Spleen (tissue), 11 donors: ENCODE data around the gene AKR1C2. TPM values are rescaled to one million over a fixed set of nuclear protein-coding genes. Genes with fewer than 3 reads are reported as not detected.
"Not testable (repeated sequence)": the region's sequence is repeated elsewhere in the genome, so short reads cannot be mapped to it uniquely, and the experiment has no call there.

ENCODE experiments used
- DNase-seq: peaks from one replicate; pipeline ENCODE4 v3.0.0-alpha.2; 2020
- H3K27ac ChIP-seq, 8 donors: fragments of 200-600 bp; sonication (generic) in 7 of 8; 1 replicate in 4 of 8; 2 replicates in 4 of 8; pipeline versions ENCODE4 v1.5.0 to v1.8.0; 2016 to 2021; ENCODE audit warnings: inconsistent platforms in 4 of 8, mild to moderate bottlenecking in 4 of 8, moderate library complexity in 1 of 8
- H3K27me3 ChIP-seq, 7 donors: fragments of 200-600 bp; sonication (generic) in 6 of 7; replicated peaks in 1 of 7; 1 replicate in 4 of 7; 2 replicates in 3 of 7; pipeline versions ENCODE4 v1.5.0 to v1.8.0; 2016 to 2021; ENCODE audit warnings: inconsistent platforms in 3 of 7, mild to moderate bottlenecking in 1 of 7
- H3K36me3 ChIP-seq, 6 donors: fragments of 200-600 bp; sonication (generic) in 5 of 6; 1 replicate in 4 of 6; 2 replicates in 2 of 6; pipeline versions ENCODE4 v1.5.0 to v1.8.0; 2016 to 2021; ENCODE audit warnings: inconsistent platforms in 2 of 6
- H3K4me1 ChIP-seq, 6 donors: fragments of 200-600 bp; sonication (generic) in 5 of 6; 1 replicate in 3 of 6; 2 replicates in 3 of 6; pipeline versions ENCODE4 v1.5.0 to v1.8.0; 2016 to 2021; ENCODE audit warnings: inconsistent platforms in 3 of 6
- H3K4me3 ChIP-seq, 8 donors: fragments of 200-600 bp; sonication (generic) in 7 of 8; 1 replicate in 4 of 8; 2 replicates in 4 of 8; pipeline versions ENCODE4 v1.5.0 to v1.8.0; 2016 to 2021; ENCODE audit warnings: inconsistent platforms in 4 of 8, mild to moderate bottlenecking in 4 of 8, moderate library complexity in 2 of 8
- H3K9me3 ChIP-seq, 8 donors: fragments of 200-600 bp; sonication (generic) in 7 of 8; 1 replicate in 4 of 8; 2 replicates in 4 of 8; pipeline versions ENCODE4 v1.5.0 to v1.8.0; 2016 to 2021; ENCODE audit warnings: inconsistent platforms in 4 of 8
- CTCF ChIP-seq, 11 experiments: fragments of 200-600 bp in 7 of 11; fragments of 450-650 bp in 4 of 11; sonication (generic) in 4 of 11; IDR thresholded peaks in 8 of 11; conservative IDR thresholded peaks in 3 of 11; 1 replicate in 7 of 11; 2 replicates in 4 of 11; pipeline versions ENCODE4 v1.4.0 to v1.8.0; 2016 to 2021; ENCODE audit warnings: antibody characterized with exemption in 11 of 11, inconsistent platforms in 4 of 11, mild to moderate bottlenecking in 1 of 11
- POLR2A ChIP-seq, 3 donors: fragments of 450-650 bp; IDR thresholded peaks; one replicate each; pipeline ENCODE4 v1.5.1; 2017; ENCODE audit warnings: antibody characterized with exemption in 3 of 3, mild to moderate bottlenecking in 1 of 3
- POLR2AphosphoS5 ChIP-seq, 3 donors: sonication (generic); formaldehyde crosslinking; IDR thresholded peaks; one replicate each; pipeline ENCODE4 v1.5.1; 2017; ENCODE audit warnings: antibody characterized with exemption in 3 of 3
- WGBS, 5 donors: extraction: QIAGEN DNeasy Blood & Tissue Kit in 3 of 5; methylation state at CpG; one replicate each; pipeline versions ENCODE4 v1.1.5 to v1.1.7; 2013 to 2018; 5-methylcytosine and 5-hydroxymethylcytosine counted together
- intact Hi-C: fragments of 100-400 bp; cut with DNase I; formaldehyde crosslinking; loops from one replicate; pipeline ENCODE4 v1.15.0; 2023; ENCODE audit warnings: low total_unique reads
- polyA plus RNA-seq, 3 donors: library from polyadenylated mRNA; stranded (reverse); fragments of 200-250 nt; gene quantifications; one replicate each; pipeline ENCODE4 v1.2.1, GENCODE V29; 2013
- total RNA-seq, 7 donors: library from RNA; depleted of rRNA in 3 of 7; stranded (reverse); fragments of >200 nt in 3 of 7; fragmentation: NEBNext Ultra II Directional in 4 of 7; extraction: Animal tissue kit (Norgen Biotek cat#: 25700) in 4 of 7; gene quantifications; one replicate each; pipeline versions ENCODE4 v1.1.0 to v1.2.1, GENCODE V29; 2016 to 2021
- donor health status: healthy with polysubstance abuse.
- donor health status: DM: no; HTN: no; CAD: no; lungs with moderate emphysema.
- donor health status: DM: no; HTN: no; CAD: no.
- donor health status: Bipolar disorder and iron deficiency.
- donor health status: healthy.
- donor health status: DM: no; HTN: no; CAD: no.
- donor health status: DM: yes; HTN: yes; CAD: no.

The AKR1C2 gene
- total and polyA plus RNA-seq, 10 donors, result 0.60 to 3.6 (median 2.1) TPM; not detected in 1

GRCh38 chr10:5036511-5036910 is 32.9 kb upstream of the AKR1C2 start:
- H3K27me3 ChIP-seq, result no peaks in the 10 kb centered on the region
- 45 to 68% (median 65%) methylated on average over 2 of the region's 2 CpGs for WGBS, 5 donors
- H3K4me1 ChIP-seq, result no peaks in the 10 kb centered on the region
- no peak overlapping the region for H3K27ac ChIP-seq
- H3K9me3 ChIP-seq, result peaks cover 0 to 50% (median 39%) of the 10 kb centered on the region in 8 donors
- no peaks in the 10 kb centered on the region for H3K36me3 ChIP-seq
- no peak for DNase-seq
- no peak overlapping the region for H3K4me3 ChIP-seq
- intact Hi-C loops, result no loop called here
- TF ChIP-seq CTCF (IDR thresholded peaks at IDR 0.05 in 8 of 11, conservative IDR thresholded peaks at IDR 0.05 in 3 of 11) (no peak), POLR2AphosphoS5 (IDR thresholded peaks at IDR 0.05) (no peak), POLR2A (IDR thresholded peaks at IDR 0.05) (no peak)

- H3K27ac ChIP-seq, result no peak overlapping the region
- peaks cover 0 to 62% (median 51%) of the 10 kb centered on the region in 8 donors for H3K9me3 ChIP-seq
- no peak for TF ChIP-seq CTCF (IDR thresholded peaks at IDR 0.05 in 8 of 11, conservative IDR thresholded peaks at IDR 0.05 in 3 of 11)
- no peak for TF ChIP-seq POLR2A (IDR thresholded peaks at IDR 0.05)
- no peak for TF ChIP-seq POLR2AphosphoS5 (IDR thresholded peaks at IDR 0.05)
- WGBS, 5 donors, result 87 to 93% (median 91%) methylated on average over 10 of the region's 10 CpGs
- intact Hi-C loops, result no loop called here
- H3K36me3 ChIP-seq, result no peaks in the 10 kb centered on the region
- DNase-seq, result no peak
- no peaks in the 10 kb centered on the region for H3K4me1 ChIP-seq
- H3K27me3 ChIP-seq, result no peaks in the 10 kb centered on the region
- no peak overlapping the region for H3K4me3 ChIP-seq
Observed at GRCh38 chr10:5035356-5035755, 31.7 kb upstream of the AKR1C2 start.

- Histone ChIP-seq H3K27me3 (no peaks in the 10 kb centered on the region), H3K9me3 (peaks cover 0 to 70% (median 58%) of the 10 kb centered on the region in 8 donors), H3K36me3 (no peaks in the 10 kb centered on the region), H3K4me3 (no peak overlapping the region), H3K27ac (no peak overlapping the region), H3K4me1 (no peaks in the 10 kb centered on the region)
- intact Hi-C loops, result no loop called here
- no peak for DNase-seq
- TF ChIP-seq POLR2AphosphoS5 (IDR thresholded peaks at IDR 0.05), result no peak
- TF ChIP-seq CTCF (IDR thresholded peaks at IDR 0.05 in 8 of 11, conservative IDR thresholded peaks at IDR 0.05 in 3 of 11), result no peak
- no peak for TF ChIP-seq POLR2A (IDR thresholded peaks at IDR 0.05)
Observed at GRCh38 chr10:5034588-5034987, 30.9 kb upstream of the AKR1C2 start.

DNA sequence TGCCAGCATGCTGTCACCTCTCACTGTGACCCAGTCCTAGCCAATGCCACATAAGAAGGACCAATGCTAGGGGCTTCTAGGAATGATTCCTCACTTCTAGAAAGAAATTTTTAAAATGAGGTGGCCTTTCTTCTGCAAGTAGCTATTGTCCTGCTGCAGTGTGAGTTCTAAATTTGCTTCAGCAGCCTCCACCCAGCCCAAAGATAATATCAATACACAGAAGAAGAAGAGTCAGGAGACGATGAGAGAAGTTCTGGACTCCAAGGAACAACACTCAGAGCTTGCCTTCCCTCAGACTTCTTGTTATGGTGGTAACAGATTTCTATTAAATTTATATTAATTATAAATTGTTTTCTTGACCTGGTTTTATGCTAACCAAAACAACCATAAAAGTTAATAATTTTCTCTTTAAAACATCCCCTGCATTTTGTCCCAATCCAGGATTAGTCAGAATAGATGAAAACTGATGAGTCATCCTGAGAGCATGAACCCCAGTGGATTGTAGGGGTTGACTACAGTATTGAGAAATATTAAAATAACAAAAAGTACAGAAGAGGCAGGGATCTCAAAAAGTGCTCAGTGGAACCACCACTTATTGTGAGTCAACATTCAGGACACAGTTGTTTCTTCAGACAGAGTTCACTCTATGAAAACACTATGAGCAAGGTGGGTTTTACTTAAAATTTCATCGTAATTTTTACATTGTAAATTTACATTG is 29.6 kb upstream of the AKR1C2 start:
- Histone ChIP-seq H3K4me3 (no peak overlapping the region), H3K27me3 (no peaks in the 10 kb centered on the region), H3K4me1 (no peaks in the 10 kb centered on the region), H3K27ac (no peak overlapping the region), H3K36me3 (no peaks in the 10 kb centered on the region), H3K9me3 (peaks cover 0 to 79% (median 65%) of the 10 kb centered on the region in 8 donors)
- WGBS, 5 donors, result 48 to 91% (median 67%) methylated on average over 2 of the region's 2 CpGs
- no peak for TF ChIP-seq POLR2A (IDR thresholded peaks at IDR 0.05)
- TF ChIP-seq POLR2AphosphoS5 (IDR thresholded peaks at IDR 0.05), result no peak
- TF ChIP-seq CTCF (IDR thresholded peaks at IDR 0.05 in 8 of 11, conservative IDR thresholded peaks at IDR 0.05 in 3 of 11), result no peak
- DNase-seq, result no peak
- intact Hi-C loops, result no loop called here

DNA sequence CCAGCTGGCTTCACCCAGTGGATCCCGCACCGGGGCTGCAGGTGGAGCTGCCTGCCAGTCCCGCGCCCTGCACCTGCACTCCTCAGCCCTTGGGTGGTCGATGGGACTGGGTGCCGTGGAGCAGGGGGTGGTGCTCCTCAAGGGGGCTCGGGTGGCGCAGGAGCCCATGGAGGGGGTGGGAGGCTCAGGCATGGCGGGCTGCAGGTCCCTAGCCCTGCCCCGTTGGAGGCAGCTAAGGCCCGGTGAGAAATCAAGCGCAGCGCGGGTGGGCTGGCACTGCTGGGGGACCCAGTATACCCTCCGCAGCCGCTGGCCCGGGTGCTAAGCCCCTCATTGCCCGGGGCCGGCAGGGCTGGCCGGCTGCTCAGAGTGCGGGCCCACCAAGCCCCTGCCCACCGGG is 28.8 kb upstream of the AKR1C2 start:
- H3K4me1 ChIP-seq, DNase-seq, H3K36me3 ChIP-seq, H3K27ac ChIP-seq, H3K27me3 ChIP-seq, intact Hi-C loops, H3K4me3 ChIP-seq: not testable (repeated sequence)
- peaks cover 0 to 79% (median 65%) of the 10 kb centered on the region in 8 donors for H3K9me3 ChIP-seq
- WGBS, 5 donors, result 86 to 97% (median 93%) methylated on average over 12 to 22 of the region's 22 CpGs

- DNase-seq, H3K27me3 ChIP-seq, H3K4me1 ChIP-seq, intact Hi-C loops, H3K4me3 ChIP-seq, H3K36me3 ChIP-seq, H3K27ac ChIP-seq: not testable (repeated sequence)
- peaks cover 0 to 76% (median 65%) of the 10 kb centered on the region in 8 donors for H3K9me3 ChIP-seq
- WGBS, 5 donors, result 67 to 86% (median 84%) methylated on average over 4 of the region's 4 CpGs
Observed at GRCh38 chr10:5031588-5031987, 27.9 kb upstream of the AKR1C2 start.
